NCI-H1048 (cell line): Measurements from ENCODE around the gene DBET.
"Not testable (repeated sequence)": the region's sequence is repeated elsewhere in the genome, so short reads cannot be mapped to it uniquely, and the experiment has no call there.

ENCODE experiments used
- DNase-seq: peaks from one replicate; lab custom pipeline; 2025; lab: John Stamatoyannopoulos, UW

DBET gene

GRCh38 chr4:190064342-190064741 lies at the start of gene DBET:
DBET (plus strand) TSS chr4:190064502.
- not testable (repeated sequence) for DNase-seq

DNA sequence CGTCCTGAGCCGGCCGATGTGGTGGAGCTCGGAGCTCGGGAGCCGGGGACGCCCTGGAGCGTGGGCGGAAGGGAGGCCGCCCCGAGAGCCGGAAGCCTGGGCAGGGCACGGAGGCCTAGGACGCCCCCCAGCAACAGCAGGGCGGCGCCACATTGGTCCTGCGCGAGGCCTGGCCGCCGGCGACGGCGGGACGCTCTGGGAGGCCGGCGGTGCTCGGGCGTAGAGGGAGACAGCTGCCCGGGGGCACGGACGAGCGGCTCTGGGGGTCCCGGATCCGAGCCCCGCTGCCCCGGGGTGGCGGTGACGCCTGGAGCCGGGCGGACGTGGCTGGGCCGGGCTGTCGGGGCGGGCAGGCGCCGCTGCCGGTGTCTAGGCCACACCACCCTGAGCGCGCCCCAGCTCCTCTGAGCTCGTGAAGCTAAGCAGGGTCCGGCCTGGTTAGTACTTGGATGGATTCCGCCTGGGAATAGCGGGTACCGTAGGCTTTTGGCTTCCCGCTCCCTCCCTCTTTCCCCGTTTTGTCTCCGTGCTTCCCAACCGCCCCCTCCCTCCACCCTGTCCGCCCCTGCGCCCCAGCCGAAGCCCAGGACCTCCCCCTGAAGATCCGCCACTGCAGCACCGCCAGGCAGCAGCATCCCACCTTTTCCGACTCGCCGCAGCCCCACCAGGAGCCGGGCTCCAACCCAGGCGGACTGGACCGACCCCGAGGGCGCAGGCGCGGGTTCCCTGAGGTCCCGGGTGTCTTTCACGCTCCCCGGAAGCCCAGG lies 49.3 kb upstream of the DBET start:
- no peak for DNase-seq

DNA sequence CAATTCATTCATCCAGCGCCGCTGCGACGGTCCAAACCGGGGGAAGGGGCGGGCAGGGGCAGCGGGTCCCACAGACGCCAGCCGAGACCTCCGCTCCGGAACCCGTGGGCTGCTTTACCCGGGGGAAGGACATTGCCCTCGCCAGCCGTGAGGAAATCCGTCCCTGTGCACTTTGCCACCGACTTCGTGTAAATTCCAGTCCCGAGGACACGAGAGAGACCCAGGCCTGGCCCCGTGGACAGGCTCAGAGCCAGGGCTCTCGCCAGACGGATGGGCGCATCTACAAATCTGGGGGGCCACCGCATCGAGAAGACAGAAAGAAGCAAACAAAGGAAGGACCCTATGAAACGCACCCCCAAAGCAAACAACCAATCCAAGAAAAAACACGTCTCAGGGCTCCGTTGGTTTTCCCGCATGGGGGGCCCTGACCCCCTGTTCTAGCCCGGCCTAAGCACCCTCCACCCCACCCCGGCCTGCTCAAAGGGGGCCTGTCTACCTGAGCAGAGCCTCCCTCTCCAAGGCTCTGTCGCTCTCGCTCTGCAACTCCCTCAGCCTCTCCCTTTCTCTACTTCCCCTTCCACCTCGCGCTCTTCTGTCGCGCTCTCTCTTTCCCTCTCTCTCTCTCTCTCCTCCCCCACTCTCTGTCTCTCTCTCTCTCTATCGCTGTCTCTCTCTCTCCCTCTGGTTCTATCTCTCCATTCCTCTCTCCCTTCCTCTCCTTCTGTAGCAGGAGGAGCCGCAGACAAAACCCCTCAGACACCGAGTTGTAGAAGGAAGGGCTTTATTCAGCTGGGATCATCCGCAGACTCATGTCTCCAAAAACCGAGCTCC lies 48.5 kb upstream of the DBET start:
- DNase-seq = no peak

- no peak for DNase-seq
These were observed 47.7 kb upstream of the DBET start for GRCh38 chr4:190016369-190017289.

GRCh38 chr4:190017357-190018200 lies 46.7 kb upstream of the DBET start:
- no peak for DNase-seq

DNA sequence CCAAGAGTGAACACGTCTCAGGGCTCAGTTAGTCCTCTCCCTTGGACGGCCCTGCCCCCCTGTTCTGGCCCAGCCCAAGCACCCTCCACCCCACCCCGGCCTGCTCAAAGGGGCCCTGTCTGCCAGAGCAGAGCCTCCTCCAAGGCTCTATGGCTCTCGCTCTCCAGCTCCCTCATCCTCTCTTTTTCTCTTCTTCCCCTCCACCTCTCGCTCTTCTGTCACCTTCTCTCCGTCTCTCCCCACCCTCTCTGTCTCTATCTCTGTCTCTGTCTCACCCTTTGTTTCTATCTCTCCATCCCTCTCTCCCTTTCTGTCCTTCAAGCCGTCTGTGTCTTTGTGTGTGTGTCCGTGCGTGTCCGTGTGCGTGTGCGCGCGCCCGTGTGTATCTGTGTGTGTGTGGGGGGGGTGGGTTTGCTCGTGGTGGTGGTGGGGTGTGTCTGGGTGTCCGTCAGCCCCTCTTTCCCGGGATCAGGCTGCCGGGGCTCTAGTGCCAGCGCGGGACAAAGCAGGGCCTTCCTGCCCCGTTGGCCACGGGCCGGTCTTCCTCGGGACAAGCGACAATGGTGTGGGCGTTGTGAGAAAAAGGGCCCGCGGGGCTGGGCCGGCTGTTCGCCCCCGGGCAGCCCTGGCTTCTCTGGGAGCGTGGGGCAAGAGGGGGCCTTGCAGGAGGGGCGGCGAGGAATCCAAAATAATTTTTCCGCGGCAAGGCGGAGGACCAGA lies 45.9 kb upstream of the DBET start:
- DNase-seq = no peak

- DNase-seq = no peak
These were observed 45.1 kb upstream of the DBET start for GRCh38 chr4:190019023-190019858.

GRCh38 chr4:190019859-190020463 lies 44.3 kb upstream of the DBET start:
- not testable (repeated sequence) for DNase-seq

GRCh38 chr4:190020790-190021717 lies 43.2 kb upstream of the DBET start:
- no peak for DNase-seq

DNA sequence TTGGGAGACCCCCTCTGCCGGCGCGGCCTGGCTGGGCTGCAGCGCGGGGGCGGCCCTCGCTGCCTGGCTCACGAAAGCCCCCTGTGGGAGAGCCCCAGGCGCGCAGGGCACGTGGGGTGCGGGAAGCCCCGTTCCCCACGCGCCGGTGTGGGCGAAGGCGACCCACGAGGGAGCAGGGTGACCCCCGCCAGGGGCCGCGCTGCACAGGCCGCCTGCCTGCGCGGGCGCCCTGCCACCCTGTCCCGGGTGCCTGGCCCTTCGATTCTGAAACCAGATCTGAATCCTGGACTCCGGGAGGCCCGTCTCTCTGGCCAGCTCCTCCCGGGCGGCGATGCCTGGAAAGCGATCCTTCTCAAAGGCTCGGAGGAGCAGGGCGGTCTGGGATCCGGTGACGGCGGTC lies 42.3 kb upstream of the DBET start:
- not testable (repeated sequence) for DNase-seq

DNA sequence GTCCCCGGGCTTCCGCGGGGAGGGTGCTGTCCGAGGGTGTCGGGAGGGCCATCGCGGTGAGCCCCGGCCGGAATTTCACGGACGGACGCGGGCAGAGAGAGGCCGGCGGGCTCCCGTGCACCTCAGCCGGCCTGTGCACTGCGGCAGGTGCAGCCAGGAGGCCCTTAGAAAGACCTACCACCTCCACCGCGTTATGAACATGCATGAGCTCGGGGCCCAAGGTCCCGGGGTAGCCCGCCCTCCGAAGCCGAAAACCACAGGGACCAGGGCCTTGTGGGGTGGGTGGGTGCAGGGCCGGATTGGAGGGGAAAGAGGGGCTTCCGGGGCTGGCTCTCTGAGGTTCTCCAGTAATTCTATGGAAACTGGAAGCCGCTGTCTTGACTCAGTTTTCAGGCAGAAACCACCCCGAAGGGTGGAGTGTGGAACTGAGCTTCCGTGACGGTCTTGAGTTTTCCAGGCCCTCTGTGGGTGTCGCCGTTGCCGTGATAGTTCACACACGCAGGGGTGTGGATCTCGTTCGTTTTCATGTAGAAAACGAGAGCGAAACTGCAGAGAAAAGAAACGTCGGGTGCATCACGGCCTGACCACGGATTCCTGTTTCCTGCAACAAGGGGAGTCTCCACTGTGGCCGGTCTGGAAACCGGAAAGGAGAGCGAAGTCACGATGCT lies 41.6 kb upstream of the DBET start:
- DNase-seq = not testable (repeated sequence)

- not testable (repeated sequence) for DNase-seq
These were observed 37.1 kb upstream of the DBET start, which contains the start of gene FRG2 for GRCh38 chr4:190027156-190027555. FRG2 (minus strand) TSS chr4:190027256; CDS start chr4:190027204, 52 bp downstream.

DNA sequence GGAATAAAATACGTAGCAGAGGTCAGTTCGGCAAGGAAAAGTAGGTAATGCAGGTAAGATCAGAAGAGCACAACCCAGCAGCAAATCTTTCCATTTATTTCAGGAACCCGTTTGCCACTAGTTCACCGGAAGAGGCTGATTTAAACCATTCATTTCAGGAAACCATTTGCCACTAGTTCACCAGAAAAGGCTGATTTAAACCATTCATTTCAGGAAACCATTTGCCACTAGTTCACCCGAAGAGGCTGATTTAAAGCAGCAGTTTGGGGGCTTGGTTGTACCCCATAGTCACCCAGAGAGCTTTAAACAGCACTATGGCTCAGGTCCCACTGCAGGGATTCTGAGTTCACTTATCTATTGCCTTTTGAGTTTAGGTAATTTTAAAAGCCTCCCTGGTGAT lies 33.0 kb upstream of the DBET start:
- not testable (repeated sequence) for DNase-seq

DNA sequence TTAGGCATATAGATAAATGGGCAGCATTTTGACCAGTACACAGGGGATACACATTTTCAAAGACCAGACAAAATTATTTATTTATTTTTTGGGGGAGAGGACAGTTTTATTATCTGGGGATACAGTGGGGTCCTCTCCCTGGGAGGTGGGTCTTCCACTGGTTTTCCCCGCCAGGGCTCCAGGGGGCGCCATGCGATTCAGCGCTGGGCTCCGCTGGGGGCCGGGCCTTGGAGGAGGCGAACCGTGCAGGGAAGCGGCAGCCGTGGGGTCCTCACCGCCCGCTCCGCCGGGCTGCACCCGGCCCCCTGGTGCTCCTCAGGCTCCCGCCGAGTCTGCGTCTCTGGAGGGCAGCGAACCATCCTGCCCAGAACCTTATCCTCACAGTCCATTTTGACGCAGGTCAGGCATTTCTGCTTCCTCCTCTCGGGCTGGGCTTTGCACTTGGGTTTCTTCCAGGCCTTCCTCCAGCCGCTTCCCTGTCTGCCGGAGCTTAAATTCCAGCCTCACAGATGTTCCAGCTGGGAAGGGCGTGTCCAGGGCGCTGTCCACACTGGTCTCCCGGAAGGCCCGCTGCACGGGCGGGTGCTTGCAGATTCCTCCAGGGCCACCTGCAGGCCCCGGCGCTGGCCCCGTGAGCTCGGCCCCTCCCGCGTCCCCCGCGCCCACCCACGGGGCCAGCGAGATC lies 26.5 kb upstream of the DBET start:
- DNase-seq = not testable (repeated sequence)

DNA sequence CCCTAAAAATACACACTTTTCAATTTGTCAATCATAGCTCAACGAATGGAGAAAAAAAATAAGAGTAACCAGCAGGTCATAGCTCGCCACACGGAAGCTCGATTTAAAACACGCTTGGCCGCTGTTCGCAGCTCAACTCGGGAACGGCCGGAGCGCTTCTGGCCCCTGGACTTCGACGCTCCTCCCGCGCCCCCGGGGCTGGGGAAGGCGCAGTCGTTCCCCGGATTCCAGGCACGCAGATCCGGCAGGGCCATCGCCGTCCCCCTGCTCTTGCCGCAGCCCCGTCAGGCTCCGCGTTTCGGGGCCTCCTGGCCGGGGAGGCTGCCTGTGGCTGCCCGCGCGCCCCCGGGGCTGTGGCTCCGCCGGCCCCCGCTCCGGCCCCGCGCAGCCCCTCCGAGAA lies 23.4 kb upstream of the DBET start:
- DNase-seq = not testable (repeated sequence)

GRCh38 chr4:190047627-190048026 lies 16.7 kb upstream of the DBET start:
- DNase-seq = not testable (repeated sequence)
